MCF 10A (cell line): ENCODE data around the gene MID1IP1. TPM values are rescaled to one million over a fixed set of nuclear protein-coding genes. Genes with fewer than 3 reads are reported as not detected.

Experiments used
- BruUV-seq: library from RNA; stranded (reverse); fragments of 400-500 nt; replicated peaks from 2 replicates; lab custom pipeline; 2021; lab: Mats Ljungman, UMichigan
- CTCF ChIA-PET: fragments of 300-600 bp; sonication (Branson Sonifier 250); formaldehyde crosslinking; extraction: SDS; loops from one replicate; lab custom pipeline; 2021; ENCODE audit warnings: antibody characterized with exemption, inconsistent platforms; lab: Yijun Ruan, JAX
- POLR2A ChIA-PET: fragments of 300-600, 350-650 bp; sonication (Branson Sonifier 250); formaldehyde crosslinking; extraction: SDS; loops from one replicate; lab custom pipeline; 2020; ENCODE audit warnings: antibody characterized with exemption, inconsistent platforms; lab: Yijun Ruan, JAX
- DNase-seq: peaks from one replicate; pipeline ENCODE4 v3.0.0-alpha.2; 2018; ENCODE audit not compliant: unreplicated experiment
- H3K27ac Mint-ChIP-seq: one replicate; pipeline ENCODE4 v1.8.0; 2022; ENCODE audit warnings: mild to moderate bottlenecking, low read depth, mixed read lengths; ENCODE audit not compliant: unreplicated experiment
- H3K27me3 Mint-ChIP-seq: one replicate; pipeline ENCODE4 v1.8.0; 2022; ENCODE audit warnings: mixed read lengths; ENCODE audit not compliant: insufficient read depth, unreplicated experiment
- H3K36me3 Mint-ChIP-seq: one replicate; pipeline ENCODE4 v1.8.0; 2022; ENCODE audit warnings: mild to moderate bottlenecking, moderate library complexity, mixed read lengths; ENCODE audit not compliant: insufficient read depth, unreplicated experiment
- H3K4me1 Mint-ChIP-seq: one replicate; pipeline ENCODE4 v1.8.0; 2022; ENCODE audit warnings: mixed read lengths; ENCODE audit not compliant: insufficient read depth, unreplicated experiment
- H3K4me3 Mint-ChIP-seq: one replicate; pipeline ENCODE4 v1.8.0; 2022; ENCODE audit warnings: mild to moderate bottlenecking, moderate library complexity, mixed read lengths; ENCODE audit not compliant: unreplicated experiment
- H3K9me3 Mint-ChIP-seq: one replicate; pipeline ENCODE4 v1.8.0; 2022; ENCODE audit warnings: mixed read lengths; ENCODE audit not compliant: unreplicated experiment
- CTCF ChIP-seq: fragments of 200-600 bp; IDR thresholded peaks from one replicate; pipeline ENCODE4 v1.8.0; 2022; ENCODE audit warnings: antibody characterized with exemption, mild to moderate bottlenecking; ENCODE audit not compliant: unreplicated experiment
- intact Hi-C: fragments of 100-400 bp; cut with micrococcal nuclease; formaldehyde crosslinking; loops from 2 replicates; pipeline ENCODE4 v1.14.1; 2022
- total RNA-seq: library from RNA; stranded (reverse); gene quantifications from 2 replicates; pipeline ENCODE4 v1.2.3, GENCODE V29; 2022

MID1IP1 gene
- total RNA-seq, 1 experiment from 2014 or later: 52.4 TPM

DNA sequence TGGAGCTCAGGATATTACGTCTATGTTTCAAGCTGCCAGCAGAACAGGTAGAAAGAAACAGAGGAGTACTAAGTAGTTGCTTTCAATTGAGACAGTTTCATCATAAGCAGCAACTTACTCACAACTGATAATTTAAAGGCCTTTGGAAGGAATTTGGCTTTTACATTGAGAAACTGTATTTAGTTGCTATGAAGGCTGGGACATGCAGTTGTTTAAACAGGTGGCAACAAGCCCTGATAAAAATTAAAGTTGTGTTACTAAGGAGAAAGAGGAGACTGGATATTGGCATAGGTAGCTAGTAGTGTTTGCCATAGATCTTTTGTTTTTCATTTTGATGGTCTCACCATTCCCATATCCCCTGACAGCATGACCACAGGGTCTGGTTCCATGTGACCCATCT is 18.4 kb downstream of the MID1IP1 start:
- POLR2A ChIA-PET: interaction anchor here (1.4 kb wide), 1 partner anchor 16 kb away, joined by 4 read pairs; no protein-coding TSS in a partner anchor

GRCh38 chrX:38820751-38821150 is 19.5 kb downstream of the MID1IP1 start:
- no peaks in the 10 kb centered on the region for H3K36me3 Mint-ChIP-seq
- ChIA-PET POLR2A (interaction anchor here (0.6 kb wide), 1 partner anchor 1723 kb away, joined by 4 read pairs; no protein-coding TSS in a partner anchor), CTCF (no interaction called here)
- intact Hi-C loops: no loop called here
- no peaks in the 10 kb centered on the region for H3K9me3 Mint-ChIP-seq
- TF ChIP-seq CTCF: no peak
- no peaks in the 10 kb centered on the region for H3K27me3 Mint-ChIP-seq
- peaks cover 10% of the 10 kb centered on the region for H3K4me1 Mint-ChIP-seq
- no peak for DNase-seq
- peak overlapping the region; percentile 61 for H3K27ac Mint-ChIP-seq
- H3K4me3 Mint-ChIP-seq: no peak overlapping the region
- BruUV-seq: no TSS peak

More for the DNA sequence above, 18.4 kb downstream of the MID1IP1 start:
- Mint-ChIP-seq H3K36me3 (no peaks in the 10 kb centered on the region), H3K9me3 (no peaks in the 10 kb centered on the region), H3K27ac (no peak overlapping the region), H3K4me1 (peaks cover 10% of the 10 kb centered on the region), H3K27me3 (no peaks in the 10 kb centered on the region), H3K4me3 (no peak overlapping the region)
- CTCF ChIA-PET: interaction anchor here (0.7 kb wide), 1 partner anchor 48 kb away, joined by 3 read pairs; no protein-coding TSS in a partner anchor
- BruUV-seq: no TSS peak
- no peak for TF ChIP-seq CTCF
- intact Hi-C loops: no loop called here
- DNase-seq: no peak

GRCh38 chrX:38824176-38824575 is 22.9 kb downstream of the MID1IP1 start:
- Mint-ChIP-seq H3K27me3 (no peaks in the 10 kb centered on the region), H3K4me1 (peaks cover 10% of the 10 kb centered on the region), H3K9me3 (no peaks in the 10 kb centered on the region), H3K36me3 (no peaks in the 10 kb centered on the region), H3K27ac (no peak overlapping the region), H3K4me3 (no peak overlapping the region)
- TF ChIP-seq CTCF: no peak
- ChIA-PET CTCF (no interaction called here), POLR2A (no interaction called here)
- intact Hi-C loops: no loop called here
- DNase-seq: no peak
- no TSS peak for BruUV-seq

GRCh38 chrX:38831949-38832348 is 30.7 kb downstream of the MID1IP1 start:
- intact Hi-C loops: no loop called here

More at GRCh38 chrX:38831949-38832348, 30.7 kb downstream of the MID1IP1 start:
- ChIA-PET CTCF (no interaction called here), POLR2A (no interaction called here)
- Mint-ChIP-seq H3K4me3 (no peak overlapping the region), H3K4me1 (no peaks in the 10 kb centered on the region), H3K36me3 (no peaks in the 10 kb centered on the region), H3K9me3 (no peaks in the 10 kb centered on the region), H3K27ac (no peak overlapping the region), H3K27me3 (peaks cover 22% of the 10 kb centered on the region)
- no peak for DNase-seq
- BruUV-seq: no TSS peak
- TF ChIP-seq CTCF: no peak
